ENCODE data around the gene KIAA1671.

The KIAA1671 gene

DNA sequence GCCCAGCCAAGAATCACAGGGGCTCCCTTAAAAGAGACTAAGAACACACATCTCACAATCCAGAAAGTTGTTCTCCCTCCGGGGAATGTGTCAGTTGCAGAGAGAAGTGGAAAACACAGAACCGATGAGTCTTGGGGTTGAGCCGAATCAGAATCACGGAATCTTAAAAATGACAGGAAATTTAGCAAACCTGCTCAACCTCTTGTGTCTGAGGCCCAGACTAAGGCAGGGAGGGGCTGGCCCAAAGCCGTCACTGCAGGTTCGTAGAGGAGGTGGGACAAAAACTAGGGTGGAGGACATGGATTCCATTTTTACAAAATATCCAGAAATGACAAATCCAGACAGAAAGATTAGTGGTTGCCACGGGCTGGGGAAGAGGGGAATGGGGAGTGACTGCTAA lies 63.8 kb downstream of the KIAA1671 start:
- no peak for DNase-seq

DNA sequence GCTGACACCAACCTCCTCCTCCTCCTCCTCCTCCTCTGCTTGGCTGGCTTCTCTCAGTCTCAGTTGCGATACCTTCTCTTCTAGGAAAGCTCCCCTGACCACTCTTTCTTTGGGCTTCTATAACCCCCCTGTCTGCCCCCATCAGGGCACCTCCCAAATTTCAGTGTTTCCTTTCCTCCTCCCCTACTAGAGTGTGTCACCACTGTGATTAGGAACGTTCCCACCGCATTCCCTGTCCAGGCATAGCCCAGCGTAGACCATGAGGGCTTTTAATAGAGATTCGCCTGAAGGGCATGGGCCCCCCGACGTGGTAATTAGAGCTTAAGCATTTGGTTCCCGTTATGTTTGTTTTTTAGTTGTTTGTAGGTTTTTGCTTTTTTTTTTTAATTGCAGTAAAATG lies 65.5 kb downstream of the KIAA1671 start:
- no peak for DNase-seq

- DNase-seq = no peak
These were observed 67.1 kb downstream of the KIAA1671 start for GRCh38 chr22:25019427-25020184.

GRCh38 chr22:25021409-25021808 lies 68.9 kb downstream of the KIAA1671 start:
- DNase-seq = no peak

- no peak for DNase-seq
These were observed 69.6 kb downstream of the KIAA1671 start for GRCh38 chr22:25021976-25022711.

DNA sequence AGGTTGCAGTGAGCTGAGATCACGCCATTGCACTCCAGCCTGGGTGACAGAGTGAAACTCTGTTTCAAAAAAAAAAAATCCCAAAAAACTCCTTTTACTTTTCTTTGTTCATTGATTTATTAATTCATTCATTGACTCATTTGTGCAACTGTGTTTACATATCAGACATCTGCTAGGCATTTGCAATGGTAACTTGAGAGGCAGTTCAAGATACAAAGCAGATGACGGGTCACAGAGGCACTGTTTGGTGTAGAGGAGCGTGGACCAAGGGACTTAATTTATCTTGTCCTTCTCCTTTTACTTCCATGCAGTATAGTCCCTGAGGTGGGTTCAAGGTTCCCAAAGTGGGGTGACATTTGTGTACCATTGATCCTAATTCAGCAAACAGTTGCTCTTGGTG lies 71.4 kb downstream of the KIAA1671 start:
- no peak for DNase-seq

DNA sequence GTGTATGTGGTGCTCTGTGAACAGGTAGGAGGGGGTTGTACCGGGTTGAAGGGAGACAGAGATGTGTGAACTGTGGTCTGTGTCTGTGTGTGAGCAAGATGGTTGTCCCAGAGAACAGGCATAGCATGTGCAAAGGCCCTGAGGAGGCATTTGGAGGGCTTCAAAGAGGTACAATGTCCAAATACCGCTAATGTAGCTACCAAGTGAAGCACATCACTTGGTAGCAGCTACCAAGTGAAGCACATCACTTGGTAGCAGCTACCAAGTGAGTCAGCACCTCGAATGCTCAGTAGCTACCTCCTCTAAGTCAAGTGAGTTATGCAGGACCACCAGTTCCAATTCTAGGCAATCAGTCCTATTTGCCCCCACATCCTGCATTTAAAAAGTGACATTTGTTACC lies 72.4 kb downstream of the KIAA1671 start:
- DNase-seq = no peak

- DNase-seq = no peak
These were observed 73.2 kb downstream of the KIAA1671 start for GRCh38 chr22:25025491-25026400.

- DNase-seq = no peak
These were observed 74.8 kb downstream of the KIAA1671 start for GRCh38 chr22:25027043-25027906.

DNA sequence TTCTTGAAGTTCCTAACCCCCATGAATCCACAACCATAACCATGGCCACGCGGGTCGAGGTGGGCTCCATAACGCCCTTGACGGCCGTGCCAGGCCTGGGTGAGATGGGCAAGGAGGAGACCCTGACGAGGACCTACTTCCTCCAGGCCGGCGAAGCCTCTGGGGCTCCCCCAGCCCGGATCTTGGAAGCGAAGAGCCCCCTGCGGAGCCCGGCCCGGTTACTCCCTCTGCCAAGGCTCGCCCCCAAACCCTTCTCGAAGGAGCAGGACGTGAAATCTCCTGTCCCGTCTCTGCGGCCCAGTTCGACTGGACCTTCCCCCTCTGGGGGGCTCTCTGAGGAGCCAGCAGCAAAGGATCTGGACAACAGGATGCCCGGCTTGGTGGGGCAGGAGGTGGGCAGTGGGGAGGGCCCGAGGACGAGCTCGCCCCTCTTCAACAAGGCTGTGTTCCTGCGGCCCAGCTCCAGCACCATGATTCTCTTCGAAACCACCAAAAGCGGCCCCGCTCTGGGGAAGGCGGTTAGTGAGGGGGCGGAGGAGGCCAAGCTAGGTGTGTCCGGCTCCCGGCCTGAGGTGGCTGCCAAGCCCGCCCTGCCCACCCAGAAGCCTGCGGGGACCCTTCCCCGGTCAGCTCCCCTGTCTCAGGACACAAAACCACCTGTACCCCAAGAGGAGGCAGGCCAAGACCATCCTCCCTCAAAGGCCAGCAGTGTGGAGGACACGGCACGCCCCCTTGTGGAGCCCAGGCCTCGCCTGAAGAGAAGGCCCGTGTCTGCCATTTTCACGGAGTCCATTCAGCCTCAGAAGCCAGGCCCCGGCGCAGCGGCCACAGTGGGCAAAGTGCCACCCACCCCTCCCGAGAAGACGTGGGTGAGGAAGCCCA lies 75.7 kb downstream of the KIAA1671 start:
- DNase-seq = no peak

- DNase-seq = no peak
These were observed 76.3 kb downstream of the KIAA1671 start for GRCh38 chr22:25028841-25029141.

DNA sequence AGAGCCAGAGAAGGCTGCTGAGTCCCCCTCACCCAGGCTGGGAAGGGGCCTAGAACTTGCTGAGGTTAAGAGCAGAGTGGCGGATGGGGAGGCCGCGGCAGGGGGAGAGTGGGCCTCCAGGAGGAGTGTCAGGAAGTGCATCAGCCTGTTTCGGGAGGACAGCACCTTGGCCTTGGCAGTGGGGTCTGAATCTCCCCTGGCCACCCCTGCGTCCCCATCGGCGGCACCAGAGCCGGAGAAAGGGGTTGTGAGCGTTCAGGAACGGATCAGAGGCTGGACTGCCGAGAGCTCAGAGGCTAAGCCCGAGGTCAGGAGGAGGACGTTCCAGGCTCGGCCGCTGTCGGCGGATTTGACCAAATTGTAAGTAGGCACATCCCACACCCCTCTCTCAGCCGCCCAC lies 76.7 kb downstream of the KIAA1671 start:
- no peak for DNase-seq

DNA sequence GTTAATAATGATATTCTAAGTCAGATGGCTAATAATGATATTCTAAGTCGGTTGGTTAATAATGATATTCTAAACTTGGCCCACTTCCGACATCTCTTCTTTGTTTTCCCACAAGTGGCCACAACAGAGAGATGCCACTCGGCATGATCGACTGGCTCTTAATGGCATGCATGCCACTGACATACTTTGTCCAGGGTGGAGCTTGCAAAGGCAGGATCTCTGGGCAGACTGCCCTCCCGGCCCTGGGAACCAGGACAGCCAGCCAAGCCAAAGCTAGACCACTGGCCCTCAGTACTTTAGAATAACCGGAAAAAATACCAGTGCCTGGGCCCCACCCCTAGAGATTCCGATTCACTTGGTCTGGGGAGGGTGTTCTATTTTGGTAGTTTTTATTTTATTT lies 78.1 kb downstream of the KIAA1671 start:
- no peak for DNase-seq

- DNase-seq = no peak
These were observed 79.5 kb downstream of the KIAA1671 start for GRCh38 chr22:25032066-25032465.

DNA sequence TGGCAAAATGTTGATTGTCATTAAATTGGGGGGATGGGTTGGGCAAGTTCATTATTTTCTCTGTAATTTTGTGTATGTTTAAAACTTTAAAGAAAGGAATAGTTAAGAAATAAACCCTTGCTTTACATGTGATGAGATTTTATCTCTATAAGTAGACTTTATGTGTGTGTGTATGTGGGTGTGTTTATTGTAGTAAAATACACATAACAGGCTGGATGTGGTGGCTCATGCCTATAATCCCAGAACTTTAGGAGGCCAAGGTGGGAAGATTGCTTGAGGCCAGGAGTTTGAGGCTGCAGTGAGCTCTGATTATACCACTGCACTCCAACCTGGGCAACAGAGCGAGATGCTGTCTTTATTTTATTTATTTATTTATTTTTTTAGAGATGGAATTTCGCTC lies 83.2 kb downstream of the KIAA1671 start:
- DNase-seq = no peak

DNA sequence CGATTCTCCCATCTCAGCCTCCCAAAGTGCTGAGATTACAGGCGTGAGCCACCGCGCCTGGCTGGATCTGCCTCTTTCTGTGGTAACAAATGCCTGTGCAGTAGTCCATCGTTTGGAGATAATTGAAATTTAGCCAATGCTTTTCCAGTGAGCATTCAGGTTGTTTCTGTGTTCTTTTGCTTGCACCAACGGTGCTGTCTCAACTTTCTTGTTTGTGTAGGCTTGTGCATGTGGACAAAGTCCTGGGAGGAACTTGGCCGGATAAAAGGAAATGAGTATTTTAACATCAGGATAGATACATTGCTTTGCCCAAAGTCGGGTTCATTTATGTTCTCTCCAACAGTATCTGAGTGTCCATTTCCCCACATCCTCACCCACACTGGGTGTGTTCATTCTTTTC lies 85.7 kb downstream of the KIAA1671 start:
- no peak for DNase-seq

- DNase-seq = no peak
These were observed 86.3 kb downstream of the KIAA1671 start for GRCh38 chr22:25038771-25039170.

DNA sequence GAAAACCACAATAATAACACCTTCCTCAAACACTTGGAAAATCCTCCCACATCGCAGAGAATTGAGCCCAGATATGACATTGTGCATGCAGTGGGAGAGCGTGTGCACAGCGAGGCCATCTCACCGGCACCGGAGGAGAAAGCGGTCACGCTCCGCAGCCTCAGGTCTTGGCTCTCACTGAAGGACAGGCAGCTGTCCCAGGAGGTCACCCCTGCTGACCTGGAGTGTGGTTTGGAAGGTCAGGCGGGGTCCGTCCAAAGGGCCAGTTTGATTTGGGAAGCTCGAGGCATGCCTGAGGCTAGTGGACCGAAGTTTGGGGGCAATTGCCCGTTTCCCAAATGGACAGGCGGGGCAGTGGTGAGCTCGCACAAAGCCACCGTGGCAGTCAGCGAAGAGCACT lies 86.7 kb downstream of the KIAA1671 start:
- DNase-seq = no peak

DNA sequence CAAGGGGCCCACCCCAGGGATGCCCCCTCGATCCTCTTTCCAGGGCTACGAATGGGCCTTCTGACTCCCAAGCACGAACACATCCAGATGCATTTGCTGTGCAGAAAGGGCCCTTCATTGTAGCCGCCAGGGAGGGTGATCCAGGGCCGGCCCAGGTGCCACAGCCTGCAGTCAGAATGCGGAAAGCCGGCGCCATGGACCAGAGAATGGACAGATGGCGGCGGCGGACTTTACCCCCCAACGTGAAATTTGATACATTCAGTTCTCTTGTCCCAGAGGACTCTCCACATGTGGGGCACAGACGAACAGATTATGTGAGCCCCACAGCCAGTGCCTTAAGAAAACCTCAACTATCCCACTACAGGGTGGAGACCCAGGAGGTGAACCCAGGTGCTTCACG lies 87.2 kb downstream of the KIAA1671 start:
- DNase-seq = no peak

DNA sequence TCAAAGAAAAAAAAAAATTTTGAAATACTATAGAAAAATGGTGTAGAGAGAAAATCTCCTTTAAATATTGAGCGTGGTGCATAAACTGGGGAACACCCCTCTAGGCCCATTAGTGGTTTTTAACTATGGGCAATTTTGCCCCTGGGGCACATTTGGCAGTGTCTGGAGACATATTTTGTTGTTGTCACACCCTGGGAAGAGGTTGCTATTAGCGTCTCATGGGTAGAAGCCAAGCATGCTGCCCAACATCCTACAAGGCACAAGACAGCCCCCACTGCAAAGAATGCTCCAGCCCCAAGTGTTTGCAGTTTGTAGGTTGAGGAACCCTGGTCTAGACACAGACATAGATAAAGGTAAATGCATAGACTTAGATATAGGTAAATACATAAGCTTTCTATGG lies 92.6 kb downstream of the KIAA1671 start:
- no peak for DNase-seq

DNA sequence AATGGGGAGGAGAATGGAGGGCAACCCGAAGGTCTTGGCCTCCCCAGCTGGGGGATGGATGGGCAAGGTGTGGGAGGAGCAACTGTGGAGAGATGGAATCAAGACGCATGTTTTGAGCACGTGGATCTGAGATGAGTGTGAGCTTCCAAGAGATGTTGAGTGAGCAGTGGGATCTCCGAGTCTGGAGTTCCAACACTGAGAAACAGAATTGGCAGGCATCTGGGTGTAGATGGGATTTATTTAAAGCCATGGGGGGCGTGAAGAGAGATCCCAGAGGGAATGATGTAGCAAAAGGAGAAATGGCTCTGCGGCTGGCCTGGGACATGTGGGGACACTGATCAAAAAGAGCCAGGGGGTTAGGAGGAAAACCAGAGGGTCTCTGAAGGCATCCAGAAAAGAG lies 95.6 kb downstream of the KIAA1671 start:
- DNase-seq = no peak

Measured in NCI-H2029 treated with DMSO at 0.1 percent for 48 hours (cell line).